Inferior parietal cortex (tissue), 1 donor: ENCODE results near the gene UBQLN3.

Experiments used
- DNase-seq: peaks from one replicate; pipeline ENCODE4 v3.0.0-alpha.2; 2016; ENCODE audit errors: extremely low spot score

UBQLN3 gene

DNA sequence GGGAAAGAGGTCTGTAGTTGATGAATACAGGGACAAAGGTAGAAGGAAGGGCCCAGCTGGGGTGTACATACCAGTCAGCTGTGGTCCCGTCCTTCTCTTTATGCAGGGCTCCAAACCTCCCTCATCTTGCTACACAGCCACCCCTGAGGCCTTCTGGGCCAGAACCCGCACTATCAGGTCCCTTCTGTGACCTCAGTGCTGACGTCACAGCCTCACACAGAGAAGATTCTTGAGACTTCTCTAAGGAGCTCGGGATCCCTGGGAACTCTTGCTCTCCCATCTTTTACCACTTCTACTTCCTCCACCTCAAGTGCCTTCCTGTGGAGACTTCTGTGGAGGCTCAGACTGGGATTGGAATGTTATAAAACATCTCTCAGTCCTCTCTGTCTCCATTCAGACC, at the start of gene UBQLN3:
TSS of gene UBQLN3 (minus strand) at position 155 of the 400 bp plus-strand sequence. CDS start 399 bp downstream, outside the sequence.
- DNase-seq: no peak

DNA sequence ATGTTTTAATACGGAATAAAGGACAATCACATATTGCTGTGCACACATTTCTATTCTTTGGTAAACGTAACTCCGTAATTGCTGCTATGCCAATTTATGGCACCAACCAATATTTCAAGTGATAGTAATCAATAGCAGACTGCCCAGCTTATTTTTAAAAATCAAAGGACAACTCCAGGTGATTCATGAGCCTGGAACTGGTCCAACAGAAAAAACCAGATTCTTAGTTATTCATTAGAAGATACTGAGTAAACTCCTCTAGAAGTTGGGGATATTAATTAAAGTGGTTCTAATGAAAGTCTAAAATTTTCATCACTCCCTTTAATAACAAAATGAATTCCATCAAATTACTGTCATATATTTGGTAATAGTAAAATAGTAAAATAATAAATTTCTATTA, 48.0 kb upstream of the UBQLN3 start:
- DNase-seq: no peak

DNA sequence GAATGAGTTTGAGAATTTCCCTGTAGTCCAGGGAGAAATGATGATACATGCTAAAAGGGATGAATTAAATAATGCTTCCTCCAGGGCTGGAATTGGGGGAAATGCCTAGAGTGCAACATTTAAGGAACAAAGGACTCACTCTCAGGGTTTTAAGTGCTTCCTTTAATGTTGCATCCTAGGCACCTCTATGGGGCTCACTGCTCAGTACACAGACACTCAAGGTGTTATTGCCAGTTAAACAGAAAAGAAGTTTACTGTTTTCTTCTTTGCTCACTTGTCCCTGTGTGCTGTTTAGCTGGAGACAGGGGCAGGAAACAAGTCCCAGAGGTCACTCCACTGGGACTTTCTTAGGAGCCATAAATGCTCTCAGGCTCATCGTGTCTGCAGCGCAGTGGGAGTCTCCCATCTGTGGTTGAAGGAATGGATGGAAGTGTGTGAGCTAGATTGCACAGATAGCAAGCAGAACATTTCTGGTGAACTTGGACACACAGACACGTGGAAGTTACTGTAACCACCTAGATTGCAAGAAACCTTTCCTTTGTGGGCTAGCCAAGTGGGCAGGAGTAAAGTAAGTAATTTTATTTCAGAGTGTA, 46.9 kb upstream of the UBQLN3 start:
- DNase-seq: no peak

- no peak for DNase-seq
These were observed 43.6 kb upstream of the UBQLN3 start for GRCh38 chr11:5553343-5553742.

DNA sequence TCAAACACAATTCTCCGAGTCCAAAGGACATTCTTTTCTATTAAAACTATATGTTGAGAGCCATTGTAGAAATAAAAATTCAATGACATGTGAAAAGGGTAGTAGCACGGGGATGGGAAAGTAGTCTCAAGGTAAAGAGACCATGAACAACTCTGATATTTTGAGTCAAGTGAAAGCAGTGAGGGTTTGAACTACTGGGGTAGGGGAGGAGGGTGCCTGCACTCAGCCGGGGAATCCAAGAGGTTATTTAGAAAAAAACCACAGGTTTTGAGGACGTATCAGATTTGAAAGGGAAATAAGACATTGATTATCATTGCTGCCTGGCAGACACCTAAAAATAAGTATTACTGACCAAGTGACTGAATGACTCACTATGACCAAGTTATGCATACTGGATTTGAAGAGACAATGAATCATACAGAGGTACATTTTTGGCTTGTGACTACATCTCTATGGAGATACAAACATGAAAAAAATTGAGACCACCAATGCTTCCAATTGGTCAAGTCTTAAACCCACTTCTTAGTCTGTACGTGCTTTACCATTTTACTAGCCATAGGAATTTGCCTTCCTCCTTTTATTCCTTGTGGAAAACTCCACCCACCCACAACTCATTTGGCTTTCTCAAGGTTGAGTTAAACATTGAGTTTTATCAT, 40.8 kb upstream of the UBQLN3 start:
- no peak for DNase-seq

DNA sequence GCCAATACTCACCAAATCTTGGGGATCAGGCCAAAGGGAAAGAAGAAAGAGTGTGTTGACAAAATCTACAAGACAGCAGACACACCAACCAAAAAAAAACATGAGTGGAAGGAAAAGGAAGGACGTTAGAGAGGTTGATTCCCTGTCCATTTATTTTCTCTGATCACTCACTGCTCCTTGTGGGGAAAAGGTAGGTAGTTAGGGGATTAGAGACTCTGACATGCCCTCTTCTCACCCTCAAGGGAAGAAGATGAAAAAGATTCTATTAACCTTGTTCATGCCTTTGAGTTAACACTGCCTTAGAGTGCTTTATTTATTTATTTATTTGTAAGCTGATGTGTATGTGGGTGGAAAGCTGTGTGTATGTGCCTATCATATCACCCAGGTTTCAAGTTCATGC, 38.7 kb upstream of the UBQLN3 start, which contains the start of gene OR52H1:
TSS of gene OR52H1 (minus strand) at position 101 of the 400 bp plus-strand sequence. CDS start 3,035 bp downstream, outside the sequence.
- no peak for DNase-seq

DNA sequence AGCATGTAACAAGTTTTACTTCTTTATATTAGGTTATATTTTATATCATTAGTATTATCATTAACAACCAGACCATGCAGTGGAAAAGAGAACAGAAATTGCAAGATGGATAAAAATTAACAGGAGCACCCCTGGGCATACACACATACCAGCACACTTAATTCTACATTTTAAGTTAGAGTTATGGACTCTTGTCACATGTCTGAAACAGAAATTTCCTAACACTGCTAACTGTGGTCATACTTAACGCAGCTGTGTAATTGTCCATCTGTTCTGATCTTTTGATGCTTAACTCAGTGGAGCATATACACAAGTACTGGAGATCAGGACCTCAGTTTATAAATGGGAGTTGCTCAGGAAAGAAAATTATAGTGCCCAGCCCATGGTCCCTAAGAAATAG, 38.2 kb upstream of the UBQLN3 start:
- no peak for DNase-seq

- no peak for DNase-seq
These were observed 36.7 kb upstream of the UBQLN3 start for GRCh38 chr11:5546457-5546856.

GRCh38 chr11:5541427-5541826, 31.7 kb upstream of the UBQLN3 start:
- no peak for DNase-seq

DNA sequence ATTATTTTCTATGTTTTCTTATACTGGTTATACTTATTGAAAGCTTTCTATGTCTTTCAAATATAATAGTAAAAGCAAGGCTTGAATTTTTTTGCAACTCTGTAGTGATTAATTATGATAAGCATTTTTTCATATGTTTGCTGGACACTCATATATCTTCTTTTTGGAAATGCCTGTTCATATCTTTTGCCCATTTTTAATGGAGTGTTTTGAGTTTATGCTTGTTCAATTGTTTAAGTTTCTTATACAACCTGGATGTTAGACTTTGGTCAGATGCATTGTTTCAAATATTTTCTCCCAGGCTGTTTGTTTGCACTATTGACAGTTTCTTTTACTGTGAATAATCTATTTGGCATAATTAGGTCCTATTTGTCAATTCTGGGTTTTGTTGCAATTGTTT, 26.7 kb upstream of the UBQLN3 start:
- no peak for DNase-seq

DNA sequence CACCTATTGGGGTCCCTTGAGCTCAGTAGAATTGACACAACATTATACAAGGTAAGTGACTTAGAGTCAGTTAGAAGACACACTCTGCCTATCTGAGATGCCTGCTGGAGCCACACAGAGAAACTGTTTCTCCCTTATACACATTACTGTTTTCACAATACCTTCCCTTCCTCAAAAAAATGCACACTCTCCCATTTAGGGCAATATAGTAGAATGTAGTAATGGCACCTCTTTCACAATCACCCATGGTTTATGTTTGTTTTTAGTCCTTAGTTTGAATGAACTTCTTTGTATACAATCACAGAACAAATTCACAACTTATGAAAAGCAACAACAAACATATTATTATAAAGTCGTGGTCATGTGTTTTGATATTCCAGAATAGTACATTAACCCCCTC, 24.3 kb upstream of the UBQLN3 start:
- no peak for DNase-seq

- no peak for DNase-seq
These were observed 21.5 kb upstream of the UBQLN3 start for GRCh38 chr11:5531053-5531831.

- no peak for DNase-seq
These were observed 18.7 kb upstream of the UBQLN3 start for GRCh38 chr11:5528495-5528894.

DNA sequence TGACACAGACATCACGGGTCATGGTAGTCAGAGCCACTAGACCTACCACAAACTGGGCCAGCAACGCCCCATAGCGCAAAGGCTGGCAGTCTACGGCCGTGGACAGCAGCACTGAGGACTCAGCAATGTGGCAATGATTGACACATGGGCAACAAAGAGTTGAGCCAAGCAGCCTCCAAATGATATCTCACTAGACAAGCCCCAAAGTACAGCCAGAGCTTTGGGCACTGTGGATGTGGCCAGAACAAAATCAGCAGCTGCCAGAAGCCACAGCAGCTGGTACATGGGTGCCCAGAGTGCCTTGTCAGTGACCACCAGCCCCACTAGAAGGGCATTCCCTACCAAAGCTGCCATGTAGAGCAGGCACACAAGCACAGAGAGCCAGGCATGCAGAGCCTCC, 18.0 kb upstream of the UBQLN3 start:
- no peak for DNase-seq

DNA sequence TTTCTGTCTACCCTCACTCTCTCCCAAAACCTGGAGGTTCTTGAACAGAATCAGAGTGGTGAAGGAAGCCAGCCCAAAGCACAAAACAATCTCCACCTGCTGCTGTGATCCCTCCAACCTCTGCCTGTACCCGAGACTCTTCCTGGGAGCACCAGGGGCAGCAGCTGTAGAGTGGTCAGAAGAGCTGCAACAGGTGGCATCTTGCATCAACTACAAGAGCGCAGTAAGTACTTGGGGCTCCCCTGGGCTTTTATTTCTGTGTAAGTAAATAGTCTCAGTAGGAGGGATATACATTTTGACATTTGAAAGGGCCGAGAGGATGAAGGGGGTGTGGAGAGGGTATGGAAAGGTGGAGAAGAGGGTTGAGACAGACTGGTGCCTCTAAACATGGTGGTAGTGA, 15.0 kb upstream of the UBQLN3 start:
- DNase-seq: no peak

DNA sequence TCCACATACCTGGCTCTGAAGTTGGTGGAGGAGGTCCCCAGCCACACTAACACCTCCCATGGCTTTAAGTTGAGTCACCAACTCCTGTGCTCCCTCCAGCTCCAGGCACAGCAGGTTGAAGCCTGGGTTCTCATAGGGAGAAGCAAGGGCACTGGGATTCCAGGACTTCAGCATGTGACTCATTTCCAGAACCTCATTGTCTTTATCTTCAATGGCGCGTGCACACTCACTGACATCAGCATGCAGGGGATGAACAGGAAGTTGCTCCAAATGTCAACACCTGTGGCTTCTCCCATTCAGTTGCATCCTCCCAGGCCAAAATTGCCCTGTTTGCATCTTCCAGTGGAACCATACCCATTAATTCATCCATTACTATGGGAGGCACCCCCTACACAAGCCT, 12.6 kb upstream of the UBQLN3 start:
- no peak for DNase-seq

DNA sequence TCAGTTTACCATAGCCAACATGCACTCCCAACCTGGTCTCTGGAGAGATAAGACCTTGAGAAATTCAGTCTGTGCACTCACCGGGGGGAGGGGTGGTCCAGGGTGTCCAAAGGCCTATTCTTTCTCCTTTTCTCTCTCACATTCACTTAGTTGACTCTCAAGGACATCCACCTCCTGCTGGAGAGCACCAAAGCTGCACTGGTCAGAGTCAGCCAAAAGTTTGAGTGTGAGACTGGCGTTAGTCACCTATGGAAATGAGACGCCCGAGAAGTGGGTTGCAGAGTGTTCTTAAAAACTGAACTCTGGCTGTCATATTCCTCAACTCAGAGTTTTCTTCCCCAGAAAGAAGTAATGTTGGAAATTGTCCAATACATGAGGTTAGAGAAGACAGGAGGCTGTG, 11.8 kb upstream of the UBQLN3 start:
- DNase-seq: no peak

GRCh38 chr11:5516599-5516998, 6.8 kb upstream of the UBQLN3 start, which contains the start of gene UBQLNL:
Gene UBQLNL, minus strand, starts transcription at chr11:5516699. Its CDS starts 258 bp downstream, at chr11:5516441.
- no peak for DNase-seq

DNA sequence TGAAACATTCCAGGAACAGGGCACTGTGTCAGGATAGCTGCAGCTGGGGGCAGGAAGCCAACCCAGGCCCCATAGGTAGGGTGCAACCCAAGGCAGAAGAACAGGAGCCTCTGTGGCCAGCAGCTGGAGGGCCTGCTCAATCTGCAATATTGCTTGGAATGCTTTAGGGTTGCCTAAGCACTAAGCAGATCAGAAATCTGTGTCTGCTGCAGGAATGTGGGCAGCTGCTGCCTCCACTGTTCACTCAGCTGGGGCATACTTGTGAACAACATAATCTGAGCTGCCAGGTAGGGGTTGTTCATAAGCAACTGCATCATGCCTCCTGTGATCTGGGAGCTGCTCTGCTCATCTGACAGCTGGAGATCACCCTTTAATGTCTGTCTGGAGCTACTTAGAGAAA, 5.1 kb upstream of the UBQLN3 start:
- DNase-seq: no peak

DNA sequence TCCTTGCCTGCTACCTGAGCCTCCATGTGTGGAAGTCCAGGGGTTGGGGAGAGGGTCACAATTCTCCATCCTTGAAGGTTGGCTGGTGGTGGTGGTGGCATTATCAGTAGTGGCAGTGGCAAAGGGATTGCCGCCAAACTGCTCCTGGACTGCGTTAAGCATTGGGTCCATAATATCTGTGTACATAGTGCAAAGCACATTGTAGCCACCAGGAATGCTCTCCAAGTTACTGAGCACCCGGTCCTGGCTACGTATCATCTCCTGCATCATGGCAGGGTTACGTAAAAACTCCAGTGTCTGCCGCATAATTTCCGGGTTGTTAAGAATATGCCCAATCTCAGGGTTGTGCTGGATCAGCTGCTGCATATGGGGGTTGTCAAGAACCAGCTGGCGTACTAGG, 1.2 kb downstream of the UBQLN3 start:
- DNase-seq: no peak

DNA sequence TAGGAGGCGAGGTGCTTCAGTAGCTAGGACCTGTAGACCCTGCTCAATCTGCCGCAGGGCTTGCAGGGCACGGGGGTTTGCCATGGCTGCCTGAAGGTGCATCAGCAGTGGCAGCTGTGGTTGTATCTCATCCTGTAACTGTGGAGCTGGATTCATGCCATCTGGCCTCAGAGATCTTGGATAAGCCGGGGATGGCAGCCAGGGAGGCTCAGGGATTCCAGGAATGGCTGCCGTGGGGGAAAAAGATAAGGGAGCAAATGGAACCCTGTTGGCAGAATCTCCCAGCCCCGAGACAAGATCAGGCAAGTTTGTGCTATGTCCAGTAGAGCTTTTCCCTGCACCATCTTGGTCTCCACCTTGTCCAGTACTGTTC, 1.8 kb downstream of the UBQLN3 start:
- no peak for DNase-seq

DNA sequence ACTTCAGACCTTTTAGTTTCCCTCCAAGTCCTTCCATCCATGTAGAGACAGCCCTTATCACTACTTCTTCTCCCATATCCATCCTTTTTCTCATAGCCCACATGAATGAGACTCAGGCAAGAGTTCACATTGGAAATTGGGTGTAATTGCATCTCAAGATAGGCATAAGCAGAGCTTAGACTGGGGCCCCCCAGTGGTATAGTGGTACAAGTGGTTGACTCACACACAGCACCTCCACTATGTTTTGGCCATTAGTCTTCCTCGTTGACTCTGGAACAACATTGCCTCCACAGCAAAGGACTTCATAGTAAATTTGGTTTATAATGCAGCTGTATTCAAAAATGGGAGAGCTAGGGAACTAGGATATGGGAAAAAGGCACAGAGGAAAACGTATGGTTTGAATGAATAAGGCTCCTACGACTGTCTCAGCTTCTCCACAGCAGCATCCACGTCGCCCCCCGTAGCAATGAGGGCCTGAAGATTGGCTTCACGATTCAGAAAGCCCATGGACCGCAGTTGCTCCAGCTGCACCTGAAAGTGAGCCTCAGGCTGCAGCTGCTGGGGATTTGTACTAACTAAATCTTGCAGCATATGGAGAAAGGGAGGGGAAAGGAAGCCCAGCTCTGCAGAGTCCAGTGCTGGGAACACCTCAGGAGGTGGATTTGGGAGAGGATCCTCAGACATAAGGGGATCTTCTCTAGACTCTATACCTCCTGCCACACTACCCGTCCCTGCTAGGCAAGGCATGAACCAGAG, 2.4 kb downstream of the UBQLN3 start:
- DNase-seq: no peak
